GM23338 (cell line): ENCODE results near the gene TYW1B.
"Not testable (repeated sequence)": the region's sequence is repeated elsewhere in the genome, so short reads cannot be mapped to it uniquely, and the experiment has no call there.

ENCODE experiments used
- CTCF ChIP-seq, 2 experiments: fragments of 200-600 bp in 1 of 2; sonication (generic) in 1 of 2; conservative IDR thresholded peaks; 2 replicates each; pipeline versions ENCODE4 v1.5.1 to v1.6.1; 2016 to 2017; ENCODE audit warnings: antibody characterized with exemption in 2 of 2, low read depth in 2 of 2, mild to moderate bottlenecking in 2 of 2, moderate library complexity in 1 of 2
- EZH2 ChIP-seq: fragments of 200-600 bp; sonication (generic); IDR thresholded peaks from one replicate; pipeline ENCODE4 v1.8.0; 2017; ENCODE audit warnings: antibody characterized with exemption, mild to moderate bottlenecking, low read depth; ENCODE audit not compliant: unreplicated experiment
- NANOG ChIP-seq: IDR thresholded peaks from 2 replicates; pipeline ENCODE4 v1.6.1; 2016; ENCODE audit warnings: antibody characterized with exemption, borderline replicate concordance
- POLR2AphosphoS5 ChIP-seq: IDR thresholded peaks from 2 replicates; pipeline ENCODE4 v1.6.1; 2016; ENCODE audit warnings: antibody characterized with exemption, low read depth
- TF ChIP-seq, protein P1 (sequence below): IDR thresholded peaks from 2 replicates; pipeline ENCODE4 v1.6.1; 2016; ENCODE audit warnings: antibody characterized with exemption
- TF ChIP-seq, protein P2 (sequence below): IDR thresholded peaks from one replicate; pipeline ENCODE4 v1.6.1; 2018; ENCODE audit warnings: antibody characterized with exemption; ENCODE audit not compliant: unreplicated experiment

- TF ChIP-seq, protein P1, sequence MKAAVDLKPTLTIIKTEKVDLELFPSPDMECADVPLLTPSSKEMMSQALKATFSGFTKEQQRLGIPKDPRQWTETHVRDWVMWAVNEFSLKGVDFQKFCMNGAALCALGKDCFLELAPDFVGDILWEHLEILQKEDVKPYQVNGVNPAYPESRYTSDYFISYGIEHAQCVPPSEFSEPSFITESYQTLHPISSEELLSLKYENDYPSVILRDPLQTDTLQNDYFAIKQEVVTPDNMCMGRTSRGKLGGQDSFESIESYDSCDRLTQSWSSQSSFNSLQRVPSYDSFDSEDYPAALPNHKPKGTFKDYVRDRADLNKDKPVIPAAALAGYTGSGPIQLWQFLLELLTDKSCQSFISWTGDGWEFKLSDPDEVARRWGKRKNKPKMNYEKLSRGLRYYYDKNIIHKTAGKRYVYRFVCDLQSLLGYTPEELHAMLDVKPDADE, result not testable (repeated sequence)
- TF ChIP-seq, protein P2, sequence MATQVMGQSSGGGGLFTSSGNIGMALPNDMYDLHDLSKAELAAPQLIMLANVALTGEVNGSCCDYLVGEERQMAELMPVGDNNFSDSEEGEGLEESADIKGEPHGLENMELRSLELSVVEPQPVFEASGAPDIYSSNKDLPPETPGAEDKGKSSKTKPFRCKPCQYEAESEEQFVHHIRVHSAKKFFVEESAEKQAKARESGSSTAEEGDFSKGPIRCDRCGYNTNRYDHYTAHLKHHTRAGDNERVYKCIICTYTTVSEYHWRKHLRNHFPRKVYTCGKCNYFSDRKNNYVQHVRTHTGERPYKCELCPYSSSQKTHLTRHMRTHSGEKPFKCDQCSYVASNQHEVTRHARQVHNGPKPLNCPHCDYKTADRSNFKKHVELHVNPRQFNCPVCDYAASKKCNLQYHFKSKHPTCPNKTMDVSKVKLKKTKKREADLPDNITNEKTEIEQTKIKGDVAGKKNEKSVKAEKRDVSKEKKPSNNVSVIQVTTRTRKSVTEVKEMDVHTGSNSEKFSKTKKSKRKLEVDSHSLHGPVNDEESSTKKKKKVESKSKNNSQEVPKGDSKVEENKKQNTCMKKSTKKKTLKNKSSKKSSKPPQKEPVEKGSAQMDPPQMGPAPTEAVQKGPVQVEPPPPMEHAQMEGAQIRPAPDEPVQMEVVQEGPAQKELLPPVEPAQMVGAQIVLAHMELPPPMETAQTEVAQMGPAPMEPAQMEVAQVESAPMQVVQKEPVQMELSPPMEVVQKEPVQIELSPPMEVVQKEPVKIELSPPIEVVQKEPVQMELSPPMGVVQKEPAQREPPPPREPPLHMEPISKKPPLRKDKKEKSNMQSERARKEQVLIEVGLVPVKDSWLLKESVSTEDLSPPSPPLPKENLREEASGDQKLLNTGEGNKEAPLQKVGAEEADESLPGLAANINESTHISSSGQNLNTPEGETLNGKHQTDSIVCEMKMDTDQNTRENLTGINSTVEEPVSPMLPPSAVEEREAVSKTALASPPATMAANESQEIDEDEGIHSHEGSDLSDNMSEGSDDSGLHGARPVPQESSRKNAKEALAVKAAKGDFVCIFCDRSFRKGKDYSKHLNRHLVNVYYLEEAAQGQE, result not testable (repeated sequence)
- TF ChIP-seq POLR2AphosphoS5; CTCF (conservative IDR thresholded peaks at IDR 0.05; ENCODE audit: low read depth in 2 of 2); EZH2; NANOG: not testable (repeated sequence)
These were observed 92.1 kb downstream of the TYW1B start for GRCh38 chr7:72735855-72736254.
